Activated CD4-positive, alpha-beta T cell treated with anti-CD3 and anti-CD28 coated beads, Interleukin-2, amount 50 U/mL, for 4 hours (primary cell): Measurements from ENCODE around the gene KCNA4.
"Not testable (repeated sequence)": the region's sequence is repeated elsewhere in the genome, so short reads cannot be mapped to it uniquely, and the experiment has no call there.

ENCODE experiments used
- DNase-seq, 2 experiments: peaks; one replicate each; pipeline ENCODE4 v3.0.0-alpha.2; 2020

KCNA4 gene

DNA sequence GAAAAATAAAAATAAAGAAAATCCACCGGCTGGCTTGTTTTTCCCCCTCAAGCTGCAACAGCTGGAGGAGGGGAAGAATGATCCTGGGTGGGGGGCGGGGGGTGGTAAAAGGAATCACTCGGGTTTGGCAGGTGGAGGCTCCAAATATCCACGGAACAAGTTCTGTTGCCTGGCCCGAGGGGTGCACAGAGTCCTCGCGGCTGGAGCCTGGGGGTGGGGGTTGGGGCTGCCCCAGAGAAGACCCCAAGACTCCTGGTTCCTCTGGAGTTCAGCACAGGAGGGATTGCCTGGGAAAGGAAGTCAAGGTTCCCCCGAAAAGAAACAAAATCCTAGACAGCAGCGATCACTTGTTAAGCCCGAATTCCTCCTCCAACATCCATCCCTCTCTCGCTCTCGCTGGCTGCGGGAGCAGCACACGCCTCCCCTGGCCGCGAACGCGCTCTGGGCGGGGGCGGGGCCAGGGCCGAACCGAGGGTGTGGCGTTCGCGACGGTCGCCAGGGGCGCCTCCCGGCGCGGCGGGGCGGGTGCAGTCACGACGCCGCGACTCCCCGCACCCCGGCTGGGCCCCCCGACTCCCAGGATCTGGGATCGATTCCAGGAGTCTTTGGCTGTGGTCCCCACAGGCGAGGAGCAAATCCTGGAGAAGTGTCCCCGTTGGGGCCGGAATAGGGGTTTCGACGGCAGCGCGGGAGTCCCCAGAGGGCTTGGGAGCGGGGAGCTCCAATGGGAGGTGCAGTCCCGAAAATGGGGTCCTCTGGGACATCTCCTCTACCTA lies at the start of gene KCNA4:
Gene KCNA4, minus strand, starts transcription at position 443 of the 776 bp plus-strand sequence. CDS start 4,352 bp downstream, outside the sequence.
- DNase-seq: no peak

DNA sequence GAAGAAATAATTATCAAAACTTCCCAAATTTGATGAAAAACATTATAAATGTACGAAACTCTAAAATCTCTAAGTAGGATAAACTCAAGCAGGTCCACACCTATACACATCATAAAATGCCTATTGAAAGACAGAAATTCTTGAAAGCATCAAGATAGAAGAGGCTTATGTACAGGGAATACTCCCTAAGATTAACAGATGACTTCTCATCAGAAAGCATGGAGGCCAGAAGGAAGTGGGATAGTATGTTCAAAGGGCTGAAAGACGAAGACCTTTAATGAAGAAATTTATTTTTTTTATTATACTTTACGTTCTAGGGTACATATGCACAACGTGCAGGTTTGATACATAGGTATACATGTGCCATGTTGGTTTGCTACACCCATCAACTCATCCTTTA lies 45.3 kb upstream of the KCNA4 start:
- no peak for DNase-seq

DNA sequence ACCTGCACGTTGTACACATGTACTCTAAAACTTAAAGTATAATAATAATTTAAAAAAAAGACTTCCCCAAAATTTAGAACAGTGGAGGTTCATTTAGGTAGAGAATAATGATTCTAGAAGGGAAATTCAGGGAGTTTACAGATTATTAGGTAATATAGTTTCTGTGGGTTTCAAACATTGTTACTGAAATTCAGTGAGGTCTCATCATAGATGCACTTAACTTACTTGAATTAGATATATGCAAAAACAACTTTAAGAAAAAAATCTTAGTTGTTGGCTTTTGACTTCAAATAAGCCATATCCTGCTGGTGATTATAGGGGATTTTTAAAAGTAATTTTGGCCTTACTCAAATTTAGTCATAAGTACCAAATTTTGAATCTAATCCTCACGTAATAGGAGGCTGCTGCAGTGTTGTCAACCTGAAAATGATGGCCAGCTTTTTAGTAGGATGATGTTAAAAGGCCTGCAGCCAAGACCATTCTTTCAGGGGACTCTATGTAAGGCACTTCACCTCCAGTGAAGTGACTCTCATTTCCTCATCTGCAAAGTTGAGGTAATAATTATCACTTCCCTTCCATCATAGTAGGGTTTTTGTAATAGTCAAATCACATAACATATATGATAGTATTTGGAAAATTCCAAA lies 42.5 kb upstream of the KCNA4 start:
- no peak for DNase-seq

DNA sequence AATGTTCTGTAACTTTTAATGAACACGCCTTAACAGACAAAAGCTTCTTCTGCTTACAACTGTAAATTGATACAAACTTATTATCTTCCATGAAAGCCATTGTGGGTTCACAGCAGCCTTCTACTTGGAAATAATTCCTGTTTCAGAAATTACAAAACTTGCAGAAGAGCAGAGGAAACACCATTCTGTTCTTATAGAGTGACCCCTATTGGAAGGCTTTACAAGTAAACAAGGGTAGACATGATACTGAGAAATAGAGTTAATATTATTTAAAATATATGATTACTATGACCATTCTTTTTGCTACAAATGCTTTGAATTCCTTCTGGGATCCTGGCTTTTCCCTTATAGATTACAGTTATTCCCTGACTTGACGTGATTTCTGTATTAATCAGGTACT lies 32.4 kb upstream of the KCNA4 start:
- no peak for DNase-seq

DNA sequence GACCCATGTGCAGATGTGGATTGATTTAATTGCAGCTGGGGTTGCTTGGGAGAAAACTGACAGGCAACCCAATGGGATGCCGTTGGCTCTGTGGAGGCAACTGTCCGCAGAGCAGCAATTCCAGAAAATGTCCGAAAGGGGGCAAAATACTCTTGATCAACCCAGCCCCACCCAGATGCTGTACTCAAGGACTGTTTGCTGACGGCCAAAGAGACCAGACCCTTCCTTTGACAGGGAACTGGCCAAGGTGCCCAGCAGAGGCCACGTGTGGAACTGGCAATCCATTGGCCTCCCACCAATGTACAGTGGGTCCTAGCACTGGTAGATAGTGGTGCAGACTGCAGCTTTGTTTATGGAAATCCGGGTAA lies 29.7 kb upstream of the KCNA4 start:
- DNase-seq: no peak

DNA sequence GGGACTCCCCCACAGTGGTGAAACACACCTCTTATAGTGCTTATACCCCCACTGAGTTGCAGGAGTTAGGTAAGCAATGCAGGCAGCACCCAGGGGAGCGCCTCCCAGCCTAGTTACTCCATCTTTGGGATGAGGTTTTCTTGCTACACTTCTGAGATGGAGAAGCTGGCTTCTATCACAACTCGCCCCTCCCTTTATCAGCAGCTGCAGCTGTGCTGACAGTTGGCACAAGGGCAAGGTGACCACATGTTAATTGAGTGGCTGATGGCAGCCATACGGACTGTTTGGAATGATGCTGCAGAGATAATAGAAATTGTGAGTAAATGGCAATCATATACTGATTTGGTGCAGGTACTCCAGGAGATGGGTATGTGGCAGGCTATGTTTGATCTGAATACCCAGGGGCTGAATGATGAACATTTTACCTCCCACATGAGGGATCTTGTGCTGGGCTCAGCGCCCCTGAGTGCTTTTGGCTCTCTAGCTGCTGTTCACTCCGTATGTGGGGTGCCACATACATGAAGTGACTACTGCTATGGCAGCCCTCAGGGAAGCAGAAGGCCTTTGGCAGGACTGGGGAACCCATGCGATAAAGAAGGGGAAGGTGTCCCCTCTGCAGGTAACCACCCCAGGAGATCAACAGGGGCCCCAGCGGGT lies 29.2 kb upstream of the KCNA4 start:
- no peak for DNase-seq

DNA sequence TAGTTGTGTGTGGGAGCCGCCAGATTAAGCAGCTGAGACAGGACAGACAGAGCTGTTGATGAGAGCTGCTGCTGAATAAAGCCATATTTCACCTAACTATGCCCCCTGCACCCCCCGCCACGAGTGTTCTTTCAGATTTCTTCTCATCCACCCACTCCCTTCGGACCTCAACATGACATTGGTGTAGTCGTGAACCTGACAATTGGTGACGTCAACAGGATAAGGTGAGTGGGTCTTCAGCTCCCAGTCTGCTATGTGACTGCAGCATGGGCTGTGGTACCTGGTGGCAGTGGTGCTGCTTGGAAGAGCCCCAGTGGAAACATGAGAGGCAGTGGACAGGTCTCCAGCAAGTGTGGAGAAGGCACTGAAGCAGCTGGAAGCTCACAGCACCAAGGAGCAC lies 28.3 kb upstream of the KCNA4 start:
- DNase-seq: no peak

DNA sequence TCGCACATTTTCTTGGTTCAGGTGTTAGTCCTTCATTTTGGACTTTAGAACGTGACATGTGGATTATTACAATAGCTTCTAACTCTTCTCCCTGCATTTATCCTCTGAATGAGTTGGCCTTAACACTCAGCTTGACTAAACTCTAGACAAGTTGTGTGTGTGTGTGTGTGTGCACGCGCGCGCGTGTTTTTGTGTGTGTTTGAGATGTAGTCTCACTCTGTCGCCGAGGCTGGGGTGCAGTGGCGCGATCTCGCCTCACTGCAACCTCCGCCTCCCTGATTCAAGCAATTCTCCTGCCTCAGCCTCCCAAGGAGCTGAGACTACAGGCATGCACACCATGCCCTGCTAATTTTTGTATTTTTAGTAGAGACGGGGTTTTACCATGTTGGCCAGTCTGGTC lies 24.3 kb upstream of the KCNA4 start:
- DNase-seq: no peak

DNA sequence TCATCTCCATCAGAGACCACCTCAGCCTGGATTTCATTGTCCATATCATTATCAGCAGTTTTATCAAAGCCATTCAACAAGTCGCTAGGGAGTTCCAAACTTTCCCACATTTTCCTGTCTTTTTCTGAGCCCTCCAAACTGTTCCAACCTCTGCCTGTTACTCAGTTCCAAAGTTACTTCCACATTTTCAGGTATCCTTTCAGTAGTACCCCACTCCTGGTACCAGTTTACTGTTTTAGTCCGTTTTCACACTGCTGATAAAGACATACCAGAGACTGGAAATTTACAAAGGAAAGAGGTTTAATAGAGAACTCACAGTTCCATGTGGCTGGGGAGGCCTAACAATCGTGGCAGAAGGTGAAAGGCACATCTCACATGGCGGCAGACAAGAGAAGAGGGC lies 17.9 kb upstream of the KCNA4 start:
- not testable (repeated sequence) for DNase-seq

DNA sequence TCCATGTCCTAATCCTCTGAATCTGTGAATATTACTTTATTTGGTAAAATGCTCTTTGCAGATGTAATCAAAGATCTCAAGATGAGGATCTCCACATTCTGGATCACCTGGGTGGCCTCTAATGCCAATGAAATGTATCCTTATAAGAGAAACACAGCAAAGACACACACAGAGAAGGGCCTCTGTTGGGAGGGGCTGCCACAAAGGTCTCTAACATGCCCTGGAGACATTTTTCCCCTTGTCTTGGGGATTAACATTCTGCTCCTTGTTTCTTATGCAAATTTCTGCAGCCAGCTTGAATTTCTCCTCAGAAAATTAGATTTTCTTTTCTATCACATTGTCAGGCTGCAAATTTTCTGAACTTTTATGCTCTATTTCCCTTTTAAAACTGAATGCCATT lies 17.3 kb upstream of the KCNA4 start:
- not testable (repeated sequence) for DNase-seq

DNA sequence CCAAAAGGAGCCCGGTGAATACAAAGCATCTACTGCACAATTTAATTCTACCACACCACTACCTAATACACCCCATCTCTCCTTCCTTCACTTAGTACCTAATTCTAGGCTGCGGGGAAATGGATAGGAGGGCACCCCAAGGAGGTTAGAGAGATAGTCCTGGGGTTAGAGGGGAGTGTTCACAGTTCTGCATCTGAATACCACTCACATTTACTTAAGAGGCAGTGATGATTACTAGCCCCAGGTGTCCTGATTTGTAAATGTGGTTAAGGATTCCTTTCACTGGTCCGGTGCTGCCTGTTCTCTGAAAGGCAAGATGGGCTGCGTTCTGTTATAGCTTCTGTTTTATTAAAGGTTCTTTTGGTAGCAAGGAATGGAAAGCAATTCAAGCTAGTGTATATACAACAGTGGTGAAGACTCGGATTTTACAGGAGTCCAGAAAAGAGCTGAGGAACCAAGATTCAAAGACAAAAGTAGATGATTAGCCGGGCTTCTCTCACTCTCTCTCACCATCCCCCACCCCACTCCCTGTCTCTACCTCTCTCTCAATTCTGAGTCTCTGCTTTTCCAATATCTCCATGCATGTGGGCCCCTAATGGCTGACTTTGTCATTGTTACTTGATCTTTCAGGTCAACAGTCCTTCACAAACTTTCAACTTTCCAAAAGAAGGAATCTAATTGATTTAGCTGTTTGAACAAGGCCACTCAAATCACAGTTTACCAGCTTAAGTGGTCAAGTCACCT lies 8.7 kb upstream of the KCNA4 start:
- DNase-seq: no peak

DNA sequence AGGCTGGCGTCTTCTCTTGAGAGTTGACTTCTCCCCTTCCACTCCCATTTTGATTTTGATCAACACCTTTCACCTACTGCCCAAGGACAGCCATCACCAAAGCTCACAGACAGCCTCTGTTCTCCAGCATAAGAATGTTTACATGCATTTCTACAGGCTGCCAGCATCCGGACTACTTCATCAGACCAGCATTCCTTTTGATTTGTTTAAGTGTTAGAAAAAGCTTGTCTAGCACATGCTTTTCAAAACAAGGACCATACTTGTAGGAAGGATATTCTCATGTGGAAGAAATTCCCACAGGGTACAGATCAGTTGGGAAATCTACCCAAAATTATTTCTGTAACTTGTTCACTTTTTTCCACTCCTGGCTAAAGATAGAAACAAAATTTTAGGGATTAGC lies 6.2 kb upstream of the KCNA4 start:
- no peak for DNase-seq

DNA sequence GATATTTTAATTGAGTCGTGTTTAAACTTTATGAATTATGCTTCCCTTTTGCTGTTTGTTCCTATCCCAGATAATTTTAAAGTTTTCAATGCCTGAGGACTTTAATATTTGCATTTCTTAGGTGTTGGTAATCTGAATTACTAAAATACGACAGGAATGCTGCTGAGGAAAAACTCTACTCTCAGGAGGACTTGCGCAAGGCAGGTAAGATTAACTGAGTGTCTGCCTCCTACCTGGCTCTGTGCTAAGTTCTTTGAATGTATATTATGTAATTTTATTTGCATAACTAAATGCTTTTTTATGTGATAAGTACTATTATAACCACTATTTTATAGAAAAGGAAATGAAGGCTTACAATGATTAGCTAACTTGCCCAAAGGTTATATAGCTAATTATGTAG lies 2.7 kb upstream of the KCNA4 start:
- DNase-seq: no peak

DNA sequence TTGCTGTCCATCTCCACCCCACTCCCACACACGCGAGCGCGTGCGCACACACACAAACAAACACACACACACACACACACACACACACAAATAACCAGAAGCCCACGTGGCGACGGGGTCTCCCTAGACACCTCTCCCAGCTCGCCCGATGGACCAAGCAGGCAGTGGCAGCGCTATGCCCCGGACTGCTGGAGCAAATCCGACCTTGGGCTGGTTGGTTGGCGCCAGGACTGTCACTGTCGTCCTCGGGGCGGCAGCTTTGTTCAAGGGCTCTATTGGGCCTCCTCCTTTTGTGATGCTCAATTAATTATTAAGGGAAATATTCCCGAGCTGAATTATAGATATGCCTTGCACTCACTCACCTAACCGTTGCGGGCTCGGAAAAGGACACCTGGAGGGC lies 1.7 kb upstream of the KCNA4 start:
- no peak for DNase-seq

DNA sequence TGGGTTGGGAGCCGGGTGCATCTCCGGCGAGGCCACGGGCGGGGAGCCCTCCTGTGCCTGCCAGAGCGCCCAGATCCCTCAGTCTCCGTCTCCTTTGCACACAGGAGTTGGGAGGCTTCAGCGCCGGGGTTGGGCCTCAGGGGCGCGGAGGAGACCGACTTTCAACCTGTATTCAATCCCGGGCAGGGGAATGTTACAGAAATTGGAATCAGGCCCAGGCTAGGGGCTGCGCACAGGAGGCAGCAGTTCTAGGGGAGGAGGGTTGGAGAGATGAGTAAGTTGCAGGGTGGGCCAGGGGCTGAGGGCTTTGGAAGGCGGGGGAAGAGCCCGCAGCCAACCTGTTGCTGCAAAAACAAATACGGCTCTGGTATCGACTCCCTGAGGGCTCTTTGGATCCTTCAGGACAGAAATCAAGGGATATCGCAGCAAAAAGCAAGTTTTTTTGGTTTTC lies 640 bp upstream of the KCNA4 start:
- no peak for DNase-seq

DNA sequence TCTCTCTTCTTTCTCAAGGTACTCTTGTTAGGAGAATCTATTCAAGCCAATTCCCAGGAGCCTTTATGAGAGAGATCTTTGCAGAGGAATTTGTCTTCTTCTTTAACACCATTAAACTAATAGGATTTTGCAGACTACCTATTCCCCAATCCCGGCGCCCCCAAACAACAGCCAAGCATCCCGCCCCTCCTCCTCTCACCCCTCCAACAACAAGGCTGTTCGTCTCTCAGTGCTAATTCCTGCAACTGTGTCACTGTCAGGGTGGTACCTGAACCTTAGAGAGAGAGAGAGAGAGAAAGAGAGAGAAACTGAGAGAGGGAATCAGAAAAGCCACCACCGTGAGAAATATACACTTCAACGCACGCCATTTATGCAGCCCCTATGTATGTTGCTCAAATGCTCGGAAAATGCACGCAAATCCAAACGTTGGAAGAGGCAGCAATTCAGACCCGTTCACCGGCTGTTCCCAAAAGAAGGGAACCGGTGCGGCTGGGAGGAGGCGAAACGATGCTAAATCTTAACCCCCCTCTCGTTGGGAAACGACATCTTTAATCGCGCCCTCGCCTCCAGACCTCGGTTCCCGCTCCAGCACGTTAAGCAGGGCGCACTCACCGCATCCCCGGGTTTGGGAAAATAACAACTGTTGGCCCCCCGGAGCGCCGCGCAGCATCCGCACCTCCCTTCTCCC lies 961 bp downstream of the KCNA4 start:
- no peak for DNase-seq

DNA sequence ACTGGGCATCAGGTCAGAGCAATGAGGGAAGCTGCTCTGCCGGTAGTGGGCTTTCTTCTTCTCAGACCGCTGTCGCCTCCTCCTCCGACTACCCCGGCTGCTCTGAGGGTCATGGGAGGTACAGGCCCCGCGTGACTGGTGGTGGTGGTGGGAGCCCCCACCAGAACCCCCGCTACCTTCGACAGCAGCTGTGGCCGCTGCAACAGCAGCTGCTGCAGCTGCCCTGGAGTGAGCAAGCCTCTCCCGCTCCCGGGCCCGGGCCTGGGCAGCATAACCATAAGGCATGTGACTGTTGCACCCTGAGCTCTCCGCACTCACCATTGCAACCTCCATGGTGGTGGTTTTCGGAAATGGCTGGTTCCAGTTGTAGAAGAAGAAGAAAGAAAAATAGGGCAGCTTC lies 4.5 kb downstream of the KCNA4 start:
- DNase-seq: no peak

DNA sequence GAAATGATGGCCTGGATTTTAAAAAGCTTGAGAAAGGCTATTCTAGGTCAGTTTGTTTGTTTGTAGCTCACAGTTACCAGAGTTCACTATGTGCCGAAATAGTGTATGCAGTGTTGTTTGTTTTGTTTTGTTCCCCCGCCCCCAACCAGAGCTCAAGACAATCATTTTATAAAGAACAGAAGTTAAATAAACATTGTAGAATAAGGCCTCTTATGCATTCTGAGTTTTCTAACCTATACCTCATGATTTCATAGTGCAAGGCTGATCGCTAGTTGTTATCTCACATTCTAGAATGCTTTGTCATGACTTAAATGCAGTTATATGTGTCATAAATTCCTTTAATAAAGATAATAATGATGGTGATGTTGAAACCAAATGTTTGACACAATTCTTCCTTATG lies 7.8 kb downstream of the KCNA4 start:
- no peak for DNase-seq

DNA sequence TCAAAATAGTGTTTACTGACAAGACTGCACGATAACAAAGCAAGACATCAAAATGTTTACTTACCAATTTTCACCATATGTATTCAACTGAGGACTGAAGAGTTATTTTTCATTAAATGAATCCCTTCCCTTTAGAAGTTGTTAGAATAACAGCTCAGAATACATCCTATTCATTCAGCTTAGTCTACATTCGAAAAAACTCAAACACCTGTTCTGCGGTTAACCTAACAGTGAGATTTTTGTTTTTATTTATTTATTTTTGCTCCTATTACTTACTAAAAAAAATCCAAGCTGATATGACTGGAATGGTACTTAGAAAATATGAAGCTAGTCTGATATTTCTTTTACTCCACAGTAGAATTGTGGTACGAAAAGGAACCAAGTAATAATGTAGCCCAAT lies 10.0 kb downstream of the KCNA4 start:
- no peak for DNase-seq

DNA sequence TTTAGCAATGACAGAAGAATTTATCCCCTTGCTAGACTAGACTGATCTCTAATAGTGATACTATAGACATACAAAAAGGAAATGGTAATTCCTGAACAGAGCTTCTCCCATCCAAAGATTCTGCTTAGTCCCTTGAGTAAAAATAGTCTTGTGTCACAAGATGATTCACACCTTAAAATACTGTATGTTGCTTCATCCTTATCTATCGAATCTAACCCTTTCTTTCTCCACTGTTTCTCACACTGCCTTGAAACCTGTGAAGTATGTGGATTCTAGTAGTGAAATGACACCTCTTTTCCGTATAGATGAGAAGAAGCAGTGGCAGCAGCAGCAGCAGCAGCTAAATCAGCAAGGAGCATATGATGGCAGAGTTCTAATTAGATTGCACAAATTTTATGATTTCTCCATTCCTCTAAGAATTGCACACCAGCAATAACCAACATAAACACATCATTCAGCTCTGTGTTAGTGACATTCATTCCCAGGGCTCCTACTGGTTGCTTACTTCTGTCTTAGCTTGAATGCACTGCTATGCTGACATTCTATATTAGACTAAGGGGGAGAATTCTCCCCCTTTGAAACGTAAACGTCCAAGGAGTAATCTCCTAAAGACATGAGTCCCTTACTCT lies 14.6 kb downstream of the KCNA4 start:
- no peak for DNase-seq

DNA sequence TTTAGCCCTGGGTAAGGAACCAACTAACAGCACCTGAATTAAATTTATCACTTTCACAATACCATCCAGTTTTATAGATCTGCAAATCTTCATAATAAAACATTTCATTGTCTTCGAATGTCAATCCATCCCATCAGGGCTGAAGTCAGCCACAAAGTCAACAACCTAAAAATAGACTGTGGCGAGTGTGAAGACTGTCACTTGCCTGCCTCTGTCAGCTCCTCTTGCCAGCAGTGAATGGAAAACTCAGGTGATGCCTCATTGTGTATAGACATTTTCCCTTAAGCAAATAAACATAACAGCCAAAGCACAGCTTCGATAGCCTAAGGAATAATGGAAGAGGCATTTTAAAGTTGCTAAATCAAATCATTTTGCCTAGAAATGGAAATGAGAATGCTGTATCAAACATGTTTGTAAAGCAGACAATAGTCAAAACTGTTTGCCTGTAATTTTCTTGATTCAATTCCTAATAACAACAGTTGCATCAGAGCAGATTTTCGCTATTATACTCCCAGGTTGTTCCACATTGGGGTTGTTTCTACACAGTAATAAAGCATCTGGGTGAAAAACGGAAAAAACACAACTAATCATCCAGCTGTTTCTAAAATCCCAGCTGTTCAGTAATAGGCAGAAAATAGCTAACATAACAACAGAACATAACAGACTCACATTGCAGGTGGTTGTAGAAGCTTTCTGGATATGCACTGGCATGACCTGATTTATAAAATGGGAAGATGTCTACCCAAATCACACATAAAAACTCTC lies 15.7 kb downstream of the KCNA4 start:
- no peak for DNase-seq

DNA sequence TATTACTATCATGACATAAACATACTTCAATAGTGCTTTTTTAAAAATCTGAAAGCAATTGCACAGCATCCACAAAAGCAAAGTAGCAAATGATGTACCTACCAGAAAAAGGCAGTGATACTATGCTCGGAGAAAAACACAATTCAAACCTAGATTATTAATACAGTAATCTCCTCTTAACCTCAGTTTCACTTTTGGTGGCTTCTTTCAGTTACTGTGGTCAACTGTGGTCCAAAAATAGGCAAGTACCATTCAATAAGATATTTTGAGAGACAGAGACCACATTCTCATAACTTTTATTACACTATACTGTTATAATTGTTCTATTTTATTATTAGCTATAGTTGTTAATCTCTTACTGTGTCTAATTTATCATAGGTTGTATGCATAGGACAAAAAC lies 20.8 kb downstream of the KCNA4 start:
- no peak for DNase-seq
